SK-N-MC (cell line): ENCODE data around the gene IL11.
"Not testable (repeated sequence)": the region's sequence is repeated elsewhere in the genome, so short reads cannot be mapped to it uniquely, and the experiment has no call there.

Experiments
- EZH2 ChIP-seq: fragments of 200-600 bp; sonication (generic); IDR thresholded peaks from one replicate; pipeline ENCODE4 v1.6.1; 2017; ENCODE audit warnings: antibody characterized with exemption
- FOXP2 ChIP-seq: optimal IDR thresholded peaks from 2 replicates; pipeline ENCODE3; 2011; ENCODE audit warnings: mild to moderate bottlenecking, moderate library complexity; ENCODE audit not compliant: insufficient read depth; ENCODE audit errors: extremely low read length, control extremely low read depth
- POLR2AphosphoS5 ChIP-seq: IDR thresholded peaks from 2 replicates; pipeline ENCODE4 v1.6.1; 2012; ENCODE audit warnings: mild to moderate bottlenecking, low read depth, low read length, borderline replicate concordance

- not testable (repeated sequence) for TF ChIP-seq FOXP2, EZH2, POLR2AphosphoS5
Measured at GRCh38 chr19:55328774-55329318, 41.4 kb downstream of the IL11 start.
